ENCODE results near the gene TLCD5.

GRCh38 chr11:120316880-120317688, 8.0 kb upstream of the TLCD5 start:
- no peak for TF ChIP-seq CTCF (IDR thresholded peaks at IDR 0.05; ENCODE audit: low read length)
- TF ChIP-seq EZH2 (IDR thresholded peaks at IDR 0.05; ENCODE audit: borderline replicate concordance, low read length), result no peak

Measured in OCI-LY1 (cell line).